NCI-H2227 treated with DMSO at 0.1 percent for 48 hours (cell line): ENCODE results near the gene MC4R.

Source experiments
- DNase-seq: peaks from one replicate; lab custom pipeline; 2025; lab: John Stamatoyannopoulos, UW

The MC4R gene

DNA sequence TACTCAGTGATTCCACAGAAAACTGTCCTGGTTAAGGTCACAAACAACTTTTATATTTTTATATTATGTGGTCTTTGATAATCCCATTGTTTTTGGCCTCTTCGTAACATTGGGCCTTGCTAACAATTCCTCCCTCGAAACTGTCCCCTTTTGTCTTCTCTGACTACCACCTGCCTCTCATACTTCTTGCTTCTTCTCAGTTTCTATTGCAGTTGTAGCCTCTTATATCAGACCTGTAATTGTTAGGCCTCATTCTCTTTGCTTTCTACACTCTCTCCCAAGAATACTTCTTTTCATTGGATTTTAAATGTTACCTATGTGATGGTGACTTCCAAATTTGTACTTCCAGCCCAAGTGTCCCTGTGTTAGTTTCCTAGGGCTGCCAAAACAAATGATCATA lies 44.7 kb downstream of the MC4R start:
- DNase-seq, result no peak

DNA sequence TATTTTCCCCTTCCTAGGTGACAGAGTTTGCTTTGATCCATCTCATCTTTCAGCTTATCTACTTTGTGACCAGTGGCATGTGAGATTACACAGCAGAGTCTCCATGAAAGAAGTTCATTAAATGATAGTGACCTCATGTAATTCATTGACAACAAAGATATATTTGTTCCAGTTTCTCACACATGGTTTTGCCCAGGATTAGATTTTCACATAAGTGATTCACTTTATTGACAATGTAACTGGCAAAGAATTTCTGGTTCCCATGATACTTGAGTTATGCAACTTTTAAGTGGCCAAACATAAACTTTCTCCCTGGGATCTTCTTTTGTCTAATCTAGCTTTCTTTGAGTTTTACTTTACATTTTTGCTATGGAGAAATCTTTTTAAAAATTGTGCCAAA lies 50.0 kb downstream of the MC4R start:
- no peak for DNase-seq
